HG03095 (cell line): ENCODE data around the gene SPDYE17.
"Not testable (repeated sequence)": the region's sequence is repeated elsewhere in the genome, so short reads cannot be mapped to it uniquely, and the experiment has no call there.

ENCODE experiments used
- ATAC-seq: cut with Tn5 transposase; IDR thresholded peaks from one replicate; pipeline ENCODE4 v1.9.1; 2021; ENCODE audit warnings: moderate library complexity; ENCODE audit not compliant: unreplicated experiment

The SPDYE17 gene

DNA sequence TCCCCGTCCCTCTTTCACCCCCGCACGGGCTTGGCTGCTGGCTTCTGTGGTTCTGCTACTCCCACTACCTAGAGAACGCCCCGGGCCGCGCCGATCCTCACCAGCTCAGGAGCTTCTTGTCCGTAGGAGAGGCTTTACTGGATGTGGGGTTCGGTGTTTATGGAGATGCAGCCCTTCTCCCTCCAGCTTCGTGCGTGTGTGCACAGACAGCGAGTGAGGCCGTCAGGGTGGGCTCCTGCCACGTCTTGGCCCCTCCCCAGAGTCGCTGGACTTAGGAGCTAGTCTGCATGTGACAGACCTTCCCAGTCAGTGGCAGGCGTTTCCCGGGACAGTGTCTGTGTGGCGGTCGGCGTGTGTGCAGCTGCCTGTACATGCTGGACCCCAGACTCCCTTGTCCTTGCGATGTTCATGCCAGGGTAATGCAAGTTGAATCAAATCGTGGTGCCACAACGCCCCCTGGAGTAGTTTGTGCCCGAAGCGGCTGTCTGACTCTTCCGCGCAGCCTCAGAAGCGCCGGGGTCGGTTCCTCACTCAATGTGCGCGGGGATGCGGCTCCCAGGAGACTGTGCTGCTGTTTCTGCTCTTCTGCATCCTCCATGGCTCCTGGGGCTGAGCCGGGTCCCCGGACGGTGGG, 32.6 kb downstream of the SPDYE17 start:
- not testable (repeated sequence) for ATAC-seq

DNA sequence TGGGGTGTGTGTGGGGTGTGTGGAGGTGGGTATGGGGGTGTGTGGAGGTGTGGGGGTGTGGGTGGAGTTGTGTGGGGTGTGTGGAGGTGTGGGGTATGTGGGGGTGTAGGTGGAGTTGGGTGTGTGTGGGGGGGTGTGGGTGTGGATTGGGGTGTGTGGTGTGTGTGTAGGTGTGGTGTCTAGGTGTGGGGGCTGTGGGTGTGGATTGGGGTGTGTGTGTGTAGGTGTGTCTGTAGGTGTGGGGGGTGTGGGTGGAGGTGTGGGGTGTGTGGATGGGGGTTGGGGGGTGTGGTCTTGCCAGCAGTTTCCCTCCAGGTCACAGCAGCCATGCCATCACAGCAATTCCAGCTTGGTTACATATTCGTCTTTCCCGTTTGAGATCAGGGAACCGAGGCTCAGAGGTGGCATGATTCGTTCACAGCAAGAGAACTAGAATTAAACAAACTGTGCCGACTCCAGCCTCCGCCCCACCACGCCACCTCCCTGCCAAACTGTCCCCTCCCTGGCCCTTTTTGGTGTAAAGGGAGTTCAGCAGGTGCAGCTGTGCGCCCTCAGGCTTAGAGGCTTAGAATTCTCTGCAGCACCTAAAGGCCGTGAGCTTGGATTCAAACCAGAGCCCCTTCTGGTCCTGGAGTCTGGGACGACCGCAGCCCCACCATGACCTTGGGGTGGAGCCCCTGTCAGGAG, 33.3 kb downstream of the SPDYE17 start:
- ATAC-seq, result not testable (repeated sequence)

DNA sequence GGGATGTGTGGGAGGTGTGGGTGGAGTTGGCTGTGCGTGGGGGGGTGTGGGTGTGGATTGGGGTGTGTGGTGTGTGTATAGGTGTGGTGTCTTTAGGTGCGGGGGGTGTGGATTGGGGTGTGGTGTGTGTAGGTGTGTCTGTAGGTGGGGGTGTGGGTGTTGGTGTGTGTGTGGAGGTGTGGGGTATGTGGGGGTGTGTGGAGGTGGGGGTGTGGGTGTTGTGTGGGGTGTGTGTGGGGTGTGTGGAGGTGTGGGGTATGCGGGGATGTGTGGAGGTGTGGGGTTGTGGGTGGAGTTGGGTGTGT, 33.9 kb downstream of the SPDYE17 start:
- ATAC-seq, result no peak

DNA sequence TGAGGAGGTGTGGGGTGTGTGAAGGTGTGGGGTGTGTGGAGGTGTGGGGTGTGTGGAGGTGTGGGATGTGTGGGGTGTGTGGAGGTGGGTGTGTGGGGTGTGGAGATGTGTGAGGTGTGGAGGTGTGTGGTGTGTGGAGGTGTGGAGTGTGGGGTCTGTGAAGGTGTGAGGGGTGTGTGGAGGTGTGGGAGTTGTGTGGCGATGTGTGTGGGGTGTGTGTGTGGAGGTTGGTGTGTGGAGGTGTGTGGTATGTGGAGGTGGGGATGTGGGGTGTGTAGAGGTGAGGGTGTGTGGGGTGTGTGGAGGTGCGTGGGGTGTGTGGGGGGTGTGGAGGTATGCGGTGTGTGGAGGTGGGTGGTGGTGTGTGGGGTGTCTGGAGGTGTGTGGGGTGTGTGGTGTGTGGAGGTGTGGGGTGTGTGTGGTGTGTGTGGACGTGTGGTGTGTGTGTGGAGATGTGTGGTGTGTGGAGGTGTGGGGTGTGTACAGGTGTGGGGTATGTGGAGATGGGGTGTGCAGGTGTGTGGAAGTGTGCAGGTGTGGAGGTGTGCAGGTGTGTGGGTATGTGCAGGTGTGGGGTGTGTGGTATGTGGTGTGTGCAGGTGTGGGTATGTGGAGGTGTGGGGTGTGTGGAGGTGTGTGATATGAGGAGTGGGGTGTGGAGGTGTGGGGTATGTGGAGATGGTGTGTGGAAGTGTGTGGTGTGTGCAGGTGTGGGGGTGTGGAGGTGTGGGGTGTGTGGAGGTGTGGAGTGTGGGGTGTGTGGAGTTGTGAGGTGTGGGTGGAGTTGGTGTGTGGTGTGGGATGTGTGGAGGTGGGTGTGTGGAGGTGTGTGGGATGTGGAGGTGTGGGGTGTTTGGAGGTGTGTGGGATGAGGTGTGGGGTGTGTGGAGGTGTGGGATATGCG, 34.5 kb downstream of the SPDYE17 start:
- ATAC-seq, result no peak

DNA sequence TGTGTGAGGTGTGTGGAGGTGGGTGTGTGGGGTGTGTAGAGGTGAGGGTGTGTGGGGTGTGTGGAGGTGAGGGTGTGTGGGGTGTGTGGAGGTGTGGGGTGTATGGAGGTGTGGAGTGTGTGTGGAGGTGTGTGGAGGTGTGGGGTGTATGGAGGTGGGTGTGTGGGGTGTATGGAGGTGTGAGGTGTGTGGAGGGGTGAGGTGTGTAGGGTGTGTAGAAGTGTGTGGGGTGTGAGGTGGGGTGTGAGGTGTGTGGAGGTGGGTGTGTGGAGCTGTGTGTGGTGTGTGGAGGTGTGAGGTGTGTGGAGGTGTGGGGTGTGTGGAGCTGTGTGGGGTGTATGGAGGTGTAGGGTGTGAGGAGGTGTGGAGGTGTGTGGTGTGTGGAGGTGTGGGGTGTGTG, 35.2 kb downstream of the SPDYE17 start:
- ATAC-seq, result not testable (repeated sequence)

DNA sequence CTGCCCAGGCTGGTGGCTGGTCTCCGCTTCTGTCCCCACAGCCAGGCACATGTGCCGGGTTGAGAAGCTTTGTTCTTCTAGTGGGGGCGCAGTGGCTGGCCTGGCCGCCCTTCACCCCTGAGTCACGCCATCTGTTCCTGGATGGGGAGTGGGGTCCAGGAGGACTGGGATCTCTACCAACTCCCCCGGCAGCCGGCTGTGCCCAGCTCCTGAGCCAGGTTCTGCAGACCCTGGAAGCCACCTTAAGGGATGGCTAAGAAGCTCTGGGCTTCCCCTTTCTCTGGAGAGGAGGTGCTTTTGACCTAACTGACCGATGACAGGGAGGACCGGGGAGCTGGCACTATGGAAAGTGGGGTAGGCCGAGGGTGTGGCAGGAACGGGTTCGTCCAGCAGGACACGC, 37.9 kb downstream of the SPDYE17 start:
- not testable (repeated sequence) for ATAC-seq

DNA sequence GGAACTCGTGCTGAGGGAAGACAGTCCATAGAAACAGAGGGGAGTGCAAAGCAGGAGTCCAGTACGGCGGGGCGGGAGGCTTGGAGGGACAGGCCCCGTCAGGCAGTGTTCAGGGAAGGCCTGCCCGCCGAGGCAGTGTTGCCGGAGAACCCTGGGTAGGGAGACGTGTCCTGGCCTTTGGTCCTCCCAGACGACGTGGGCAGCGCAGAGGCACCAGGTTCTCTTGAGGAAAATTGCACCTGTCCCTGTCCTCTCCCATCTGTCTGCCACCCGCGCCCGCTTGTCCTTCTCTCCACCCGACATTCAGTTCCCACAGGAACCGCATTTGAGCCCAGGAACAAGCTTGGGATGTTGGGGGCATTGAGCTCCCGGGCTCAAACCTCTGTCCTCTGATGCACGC, 38.3 kb downstream of the SPDYE17 start:
- ATAC-seq, result not testable (repeated sequence)

DNA sequence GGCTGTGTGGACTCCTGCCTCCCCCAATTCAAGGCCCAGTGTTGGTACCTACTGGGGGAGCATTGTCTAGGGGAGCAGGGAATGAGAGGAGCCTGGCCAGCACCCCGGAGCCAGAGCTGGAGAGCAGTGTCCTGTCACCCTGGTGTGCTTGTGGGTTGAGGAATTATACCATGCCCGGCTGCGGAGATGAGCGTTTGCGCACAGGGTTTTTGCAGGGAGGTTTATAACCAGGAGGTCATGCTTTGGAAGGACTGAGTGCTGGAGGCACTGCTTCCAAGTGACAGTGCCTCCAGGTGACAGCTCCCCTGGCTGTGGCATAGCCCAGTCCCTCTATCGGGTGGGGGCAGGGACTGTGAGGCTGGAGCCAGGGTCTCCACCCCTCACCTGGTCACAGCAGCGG, 39.3 kb downstream of the SPDYE17 start:
- not testable (repeated sequence) for ATAC-seq

DNA sequence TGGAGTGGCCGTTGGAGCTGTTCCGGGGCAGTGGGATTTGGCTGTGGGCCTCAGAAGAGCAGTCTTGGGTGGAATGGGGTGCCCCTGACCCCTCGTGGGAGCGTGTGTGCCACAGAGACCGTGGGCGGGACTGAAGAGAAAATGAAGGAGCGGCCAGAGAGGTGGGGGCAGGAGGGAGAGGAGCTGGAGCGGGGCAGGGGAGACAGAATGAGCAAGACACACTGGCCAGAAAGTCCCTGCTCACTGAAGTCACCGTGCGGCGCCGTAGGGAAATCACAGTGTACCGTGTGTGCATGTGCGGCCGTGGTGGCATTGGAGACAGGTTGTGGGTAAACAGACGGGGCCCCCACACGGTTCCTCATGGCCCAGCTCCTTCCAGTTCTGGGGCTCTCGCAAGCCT, 40.0 kb downstream of the SPDYE17 start:
- not testable (repeated sequence) for ATAC-seq

DNA sequence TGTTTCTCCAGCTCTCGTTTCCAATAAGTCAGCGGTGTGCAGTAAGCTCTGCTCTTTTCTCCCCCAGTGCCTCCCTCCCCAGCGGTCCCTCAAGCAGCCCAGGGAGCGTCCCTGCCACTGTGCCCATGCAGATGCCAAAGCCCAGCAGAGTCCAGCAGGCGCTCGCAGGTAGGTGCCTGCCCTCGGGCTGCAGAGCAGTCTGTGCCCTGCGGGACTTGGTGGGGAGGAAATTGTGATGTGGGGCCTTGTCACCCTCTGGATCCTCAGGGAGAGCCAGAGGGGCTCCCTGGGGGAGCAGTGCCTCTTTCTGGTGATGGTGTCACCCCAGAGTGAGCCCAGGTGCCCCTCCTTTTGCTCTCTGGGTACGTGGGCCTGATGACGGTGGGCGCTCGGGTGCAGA, 42.0 kb downstream of the SPDYE17 start:
- not testable (repeated sequence) for ATAC-seq

DNA sequence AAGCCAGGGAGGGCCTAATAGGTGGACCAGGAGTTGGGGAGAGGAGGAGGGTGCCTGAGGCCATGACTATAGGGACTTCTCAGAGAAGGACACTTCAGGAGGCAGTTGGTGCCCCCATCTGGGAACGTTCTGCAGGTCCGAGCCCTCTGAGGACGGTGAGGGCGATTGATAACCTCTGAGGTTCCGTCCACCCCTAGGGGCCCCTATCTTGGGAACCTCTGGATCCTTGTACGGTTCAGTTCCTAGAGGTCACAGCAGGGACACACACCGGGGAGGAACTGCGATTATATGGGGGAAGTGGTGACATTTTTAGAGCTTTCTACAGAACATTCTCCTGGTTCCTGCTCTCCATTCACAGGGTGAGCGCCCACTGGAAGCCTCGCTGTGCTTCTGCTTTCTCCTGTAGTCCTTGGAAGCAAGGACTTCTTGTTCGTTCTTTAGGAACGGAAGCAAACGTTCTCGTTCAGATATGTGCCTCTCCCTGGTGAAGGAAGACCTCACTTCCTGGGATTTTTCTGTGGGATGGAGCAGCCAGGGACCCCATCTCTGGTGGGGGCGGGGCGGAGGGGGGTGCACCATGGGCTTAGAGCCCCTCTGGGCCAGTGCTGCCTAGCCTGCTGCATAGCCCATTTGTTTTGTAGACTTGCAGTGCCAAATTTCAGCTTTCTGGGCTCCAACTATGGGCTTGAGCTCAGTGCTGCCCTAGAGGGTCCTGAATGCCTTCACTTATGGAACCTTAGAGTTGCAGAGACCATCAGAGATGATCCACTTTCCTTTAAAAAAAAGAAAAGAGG, 46.0 kb downstream of the SPDYE17 start:
- ATAC-seq, result not testable (repeated sequence)

DNA sequence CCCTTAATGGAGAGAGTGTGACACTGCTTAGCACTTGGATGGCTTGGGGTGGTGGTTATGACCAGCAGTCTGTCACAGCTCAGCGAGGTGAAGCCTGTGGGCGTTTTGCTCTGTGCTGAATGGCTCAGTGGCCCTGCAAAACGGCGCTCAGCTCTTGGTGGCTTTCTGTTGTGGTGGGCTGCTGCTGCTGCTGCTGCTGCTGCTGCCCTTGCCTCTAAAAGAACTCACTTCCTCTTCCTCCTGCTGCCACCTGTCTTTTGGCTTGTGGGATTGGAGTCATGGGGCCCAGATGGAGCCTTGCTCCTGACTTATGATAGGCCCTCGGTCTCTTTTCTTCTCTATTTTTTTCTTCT, 47.4 kb downstream of the SPDYE17 start:
- ATAC-seq, result peak; percentile 96

DNA sequence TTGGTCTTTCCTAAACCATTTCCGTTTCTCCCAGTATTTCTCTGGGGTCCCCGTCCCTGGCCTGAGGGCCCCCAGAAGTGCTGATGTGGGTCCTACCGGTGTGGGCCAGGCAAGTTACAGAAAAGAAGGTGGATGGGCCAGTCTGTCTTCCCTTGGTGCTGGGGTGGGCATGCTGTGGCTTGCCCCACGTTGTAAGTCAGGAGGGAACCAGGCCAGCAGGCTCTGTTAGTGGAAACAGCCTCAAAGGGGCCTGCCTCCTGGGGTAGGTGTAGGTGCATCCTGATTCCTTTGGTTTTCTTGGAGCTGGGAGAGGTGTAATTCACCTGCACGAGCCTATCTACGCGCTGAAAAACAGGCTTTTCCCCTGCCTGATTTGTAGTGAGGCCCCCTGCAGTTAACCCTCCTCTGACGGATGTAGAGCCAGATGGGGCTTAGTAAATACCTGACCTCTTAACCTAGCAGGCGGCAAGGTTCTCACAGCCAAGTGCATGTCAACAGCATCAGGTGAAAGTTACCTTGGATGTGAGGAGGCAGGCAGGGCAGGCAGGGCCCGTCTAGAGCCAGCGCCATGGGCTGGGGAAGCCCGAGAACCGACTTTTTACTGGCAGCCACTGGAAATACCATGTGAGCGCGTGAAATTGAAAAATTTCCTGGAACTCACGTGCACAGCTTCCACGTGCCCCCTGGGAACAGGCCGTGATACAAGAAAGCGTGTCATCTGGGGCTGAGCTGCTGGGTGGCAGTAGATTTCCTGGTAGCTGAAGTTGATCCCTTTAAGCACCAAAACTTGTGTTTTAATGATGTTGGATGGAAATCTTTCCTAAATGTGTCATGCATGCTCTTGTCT, 48.0 kb downstream of the SPDYE17 start:
- peak; percentile 7 for ATAC-seq

DNA sequence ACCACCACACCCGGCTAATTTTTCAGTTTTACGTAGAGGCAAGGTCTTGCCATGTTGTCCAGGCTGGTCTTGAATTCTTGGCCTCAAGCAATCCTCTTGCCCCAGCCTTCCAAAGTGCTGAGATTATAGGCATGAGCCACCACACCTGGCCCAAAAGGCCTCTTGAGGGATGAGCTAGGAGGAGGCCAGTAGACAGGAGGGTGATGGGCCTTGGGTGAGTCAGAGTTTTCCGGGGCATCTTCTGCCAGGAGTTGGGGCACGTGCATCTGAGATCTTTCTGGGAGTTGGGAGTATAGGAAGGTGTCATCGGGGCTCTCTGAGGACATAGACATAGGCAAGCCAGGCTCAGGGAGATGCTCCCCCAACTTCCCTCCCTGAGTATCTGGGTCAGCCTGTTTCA, 48.8 kb downstream of the SPDYE17 start:
- not testable (repeated sequence) for ATAC-seq

DNA sequence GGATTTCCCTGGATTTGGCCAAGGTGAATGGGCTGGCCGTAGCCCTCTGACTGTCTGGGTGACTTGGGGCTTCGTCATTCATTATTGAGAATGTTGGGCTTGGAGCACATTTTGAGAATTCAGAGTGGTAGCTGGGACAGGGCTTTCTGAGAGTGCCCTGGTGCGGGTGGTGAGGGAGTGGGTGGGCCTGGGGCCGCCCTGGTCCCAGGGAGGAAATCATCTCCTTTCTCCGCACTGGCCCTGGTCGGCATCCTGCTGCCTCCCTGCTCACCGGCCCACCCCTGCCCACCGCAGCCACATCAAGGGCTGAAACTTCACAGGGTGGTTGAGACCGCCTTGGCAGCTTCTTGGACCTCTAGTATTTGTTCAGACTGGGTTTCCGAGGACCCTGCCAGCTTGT, 49.7 kb downstream of the SPDYE17 start:
- ATAC-seq, result not testable (repeated sequence)

DNA sequence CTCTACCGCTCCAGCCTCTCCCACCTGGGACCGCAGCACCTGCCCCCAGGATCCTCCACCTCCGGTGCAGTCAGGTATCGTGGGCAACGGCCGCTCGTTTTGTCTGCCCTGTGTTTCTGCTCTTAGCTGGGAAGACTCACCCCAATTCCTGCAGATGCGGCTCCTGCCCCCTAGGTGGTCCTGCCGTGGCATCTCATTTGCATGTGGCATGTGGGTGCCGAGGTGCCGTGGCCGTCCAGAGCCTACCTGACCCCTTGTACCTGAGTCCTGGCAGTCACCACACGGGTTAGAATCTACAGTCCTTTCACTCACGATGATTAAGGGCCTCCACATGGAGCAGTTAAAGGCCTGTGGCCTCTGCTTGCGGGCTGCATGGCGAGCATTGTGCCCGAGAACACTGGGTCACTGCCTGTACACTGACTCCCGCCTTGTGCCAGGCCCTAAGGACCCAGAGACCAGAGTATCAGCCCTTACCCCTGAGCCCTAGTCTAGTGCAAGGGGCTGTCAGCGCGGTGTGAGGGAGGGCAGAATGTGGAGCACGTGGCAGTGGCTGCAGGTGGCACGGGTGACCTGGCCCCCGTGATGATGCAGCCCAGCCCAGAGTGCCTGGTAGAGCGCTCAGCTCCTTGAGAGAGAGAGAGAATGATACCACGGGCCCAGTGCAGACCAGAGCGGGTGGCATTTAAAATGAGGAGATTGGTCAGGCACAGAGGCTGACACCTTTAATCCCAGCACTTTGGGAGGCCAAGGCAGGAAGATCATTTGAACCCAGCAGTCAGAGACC, 50.8 kb downstream of the SPDYE17 start:
- ATAC-seq, result not testable (repeated sequence)

DNA sequence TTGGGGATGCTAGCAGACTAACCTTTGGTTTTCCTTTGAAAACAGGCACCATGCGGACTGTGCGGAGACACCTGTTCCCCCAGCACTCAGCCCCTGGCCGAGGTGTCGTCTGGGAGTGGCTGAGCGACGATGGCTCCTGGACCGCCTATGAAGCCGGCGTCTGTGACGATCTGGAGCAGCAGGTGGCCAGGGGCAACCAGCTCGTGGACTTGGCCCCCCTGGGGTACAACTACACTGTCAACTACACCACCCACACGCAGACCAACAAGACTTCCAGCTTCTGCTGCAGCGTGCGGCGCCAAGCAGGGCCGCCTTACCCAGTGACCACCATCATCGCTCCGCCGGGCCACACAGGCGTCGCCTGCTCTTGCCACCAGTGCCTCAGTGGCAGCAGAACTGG, 51.6 kb downstream of the SPDYE17 start:
- not testable (repeated sequence) for ATAC-seq

DNA sequence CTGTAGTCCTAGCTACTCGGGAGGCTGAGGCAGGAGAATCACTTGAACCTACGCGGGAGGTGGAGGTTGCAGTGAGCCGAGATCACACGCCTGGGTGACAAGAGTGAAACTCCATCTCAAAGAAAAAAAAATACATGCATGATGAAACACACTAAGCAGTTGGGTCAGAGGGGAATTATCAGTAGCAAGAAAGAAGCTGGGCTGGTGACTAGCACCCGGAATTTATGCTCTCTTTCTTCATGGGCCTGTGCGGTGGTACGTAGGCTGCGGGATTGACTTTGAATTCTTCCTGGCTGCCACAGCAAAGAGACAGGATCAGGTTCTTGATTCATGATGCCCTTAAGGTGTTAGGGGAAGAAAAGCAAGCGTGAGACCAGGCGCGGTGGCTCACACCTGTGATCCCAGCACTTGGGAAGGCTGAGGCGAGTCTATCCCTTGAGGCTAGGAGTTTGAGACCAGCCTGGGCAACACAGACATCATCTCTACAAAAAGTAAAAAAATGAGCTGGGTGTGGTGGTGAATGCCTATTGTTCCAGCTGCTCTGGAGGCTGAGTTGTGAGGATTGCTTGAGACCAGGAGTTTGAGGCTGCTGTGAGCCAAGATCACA, 54.3 kb downstream of the SPDYE17 start:
- ATAC-seq, result not testable (repeated sequence)
